PC-9 (cell line): ENCODE results near the gene TCEA3.

Source experiments
- CTCF ChIP-seq: fragments of 200-600 bp; sonication (generic); conservative IDR thresholded peaks from 2 replicates; pipeline ENCODE4 v1.6.1; 2017; ENCODE audit warnings: mixed run types, antibody characterized with exemption, mild to moderate bottlenecking, moderate library complexity
- EZH2 ChIP-seq: fragments of 200-600 bp; sonication (generic); IDR thresholded peaks from 2 replicates; pipeline ENCODE4 v1.8.0; 2017; ENCODE audit warnings: antibody characterized with exemption, low read depth

GRCh38 chr1:23460519-23460918 lies 36.0 kb upstream of the TCEA3 start:
- TF ChIP-seq CTCF (no peak), EZH2 (no peak)
